Urinary bladder (tissue), 4 donors: ENCODE measurements around the gene RDH14. TPM values are rescaled to one million over a fixed set of nuclear protein-coding genes. Genes with fewer than 3 reads are reported as not detected.

ENCODE experiments used
- DNase-seq: peaks from one replicate; pipeline ENCODE4 v3.0.0-alpha.2; 2015; ENCODE audit errors: extremely low spot score
- H3K27ac ChIP-seq: one replicate; pipeline ENCODE4 v1.5.1; 2013; ENCODE audit warnings: low read depth, mild to moderate bottlenecking, moderate library complexity
- H3K36me3 ChIP-seq: one replicate; pipeline ENCODE4 v1.6.1; 2013; ENCODE audit warnings: mild to moderate bottlenecking, moderate library complexity; ENCODE audit not compliant: insufficient read depth
- H3K4me1 ChIP-seq: one replicate; pipeline ENCODE4 v1.6.1; 2013; ENCODE audit warnings: mild to moderate bottlenecking, moderate library complexity; ENCODE audit not compliant: insufficient read depth
- H3K4me3 ChIP-seq: one replicate; pipeline ENCODE4 v1.5.1; 2013; ENCODE audit warnings: low read depth, low read length
- WGBS: extraction: QIAGEN DNeasy Blood & Tissue Kit; methylation state at CpG from one replicate; pipeline ENCODE4 v1.1.7; 2013; 5-methylcytosine and 5-hydroxymethylcytosine counted together
- polyA plus RNA-seq: library from polyadenylated mRNA; stranded (reverse); fragments of 200-250 nt; gene quantifications from one replicate; pipeline ENCODE4 v1.2.3, GENCODE V29; 2013
- total RNA-seq: library from RNA; depleted of rRNA; stranded (reverse); fragments of >200 nt; gene quantifications from one replicate; pipeline ENCODE4 v1.2.3, GENCODE V29; 2014
- donor health status: healthy with polysubstance abuse.
- donor health status: healthy.

RDH14 gene
- total RNA-seq, result 47.5 TPM
- 33.0 TPM for polyA plus RNA-seq

- Histone ChIP-seq H3K4me3 (peak within 1 kb of the TSS; percentile 72), H3K27ac (peak within 1 kb of the TSS; percentile 97), H3K4me1 (peaks cover 2% of the 10 kb centered on the region), H3K36me3 (no peaks in the 10 kb centered on the region)
- under 1% methylated on average over 81 of the region's 81 CpGs for WGBS
- DNase-seq, result peak; percentile 89
Measured at GRCh38 chr2:18560031-18560796, at the start of gene RDH14. TSS of gene RDH14 (minus strand) at chr2:18560653. CDS start at chr2:18560572, 81 bp downstream.

- H3K4me1 ChIP-seq, result no peaks in the 10 kb centered on the region
Measured at GRCh38 chr2:18610090-18610489, 49.6 kb upstream of the RDH14 start.

GRCh38 chr2:18605115-18605514 is 44.7 kb upstream of the RDH14 start:
- no peaks in the 10 kb centered on the region for H3K36me3 ChIP-seq
- H3K27ac ChIP-seq, result no peak overlapping the region
- no peak for DNase-seq
- H3K4me3 ChIP-seq, result no peak overlapping the region
- H3K4me1 ChIP-seq, result no peaks in the 10 kb centered on the region

More at GRCh38 chr2:18610090-18610489, 49.6 kb upstream of the RDH14 start:
- WGBS, result 45% methylated on average over 1 of the region's 1 CpG
- H3K27ac ChIP-seq, result no peak overlapping the region
- H3K36me3 ChIP-seq, result no peaks in the 10 kb centered on the region
- DNase-seq, result no peak
- H3K4me3 ChIP-seq, result no peak overlapping the region

DNA sequence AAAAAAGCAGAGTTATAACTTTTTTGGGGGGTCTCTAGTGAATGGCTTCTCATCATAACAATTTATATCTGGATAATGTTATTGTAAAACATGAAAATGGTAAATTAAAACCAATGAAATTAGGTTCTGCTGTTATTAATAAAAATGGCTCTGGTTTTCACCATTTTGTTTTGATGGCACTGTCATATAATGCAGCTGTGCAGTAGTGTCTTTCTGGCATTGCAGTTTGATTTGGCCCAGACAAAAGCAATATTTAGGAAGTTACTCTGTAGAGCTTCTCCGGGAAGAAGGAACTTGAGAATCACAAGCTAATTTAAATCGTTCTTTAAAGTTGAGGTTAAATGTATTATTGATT is 44.1 kb upstream of the RDH14 start:
- DNase-seq, result no peak
- no peak overlapping the region for H3K27ac ChIP-seq
- no peaks in the 10 kb centered on the region for H3K4me1 ChIP-seq
- H3K4me3 ChIP-seq, result no peak overlapping the region
- no peaks in the 10 kb centered on the region for H3K36me3 ChIP-seq
- 37% methylated on average over 2 of the region's 2 CpGs for WGBS

- no peaks in the 10 kb centered on the region for H3K36me3 ChIP-seq
- H3K4me3 ChIP-seq, result no peak overlapping the region
- DNase-seq, result no peak
- no peaks in the 10 kb centered on the region for H3K4me1 ChIP-seq
- WGBS, result 83% methylated on average over 3 of the region's 3 CpGs
- H3K27ac ChIP-seq, result no peak overlapping the region
Measured at GRCh38 chr2:18603854-18604530, 43.5 kb upstream of the RDH14 start.

GRCh38 chr2:18602298-18602697 is 41.8 kb upstream of the RDH14 start:
- no peaks in the 10 kb centered on the region for H3K36me3 ChIP-seq
- no peak for DNase-seq
- 93% methylated on average over 2 of the region's 2 CpGs for WGBS
- H3K27ac ChIP-seq, result no peak overlapping the region
- H3K4me1 ChIP-seq, result no peaks in the 10 kb centered on the region
- no peak overlapping the region for H3K4me3 ChIP-seq

DNA sequence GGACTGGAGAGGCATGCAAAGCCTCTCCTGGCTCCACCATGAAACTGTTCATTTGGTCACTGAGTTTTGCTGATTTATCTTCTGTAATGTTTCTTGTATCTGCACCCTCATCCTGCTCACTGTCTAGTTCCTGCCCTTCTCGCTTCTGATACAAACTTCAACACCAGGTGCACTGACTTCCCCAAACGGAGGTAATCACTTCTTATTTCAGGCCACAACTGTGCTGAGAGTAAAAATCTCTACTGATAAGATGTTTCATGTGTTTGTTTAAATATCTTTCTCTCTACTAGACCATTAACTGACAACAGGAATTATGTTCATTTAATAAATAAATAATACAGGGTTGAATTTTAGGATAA is 39.8 kb upstream of the RDH14 start:
- Histone ChIP-seq H3K4me3 (no peak overlapping the region), H3K27ac (no peak overlapping the region), H3K36me3 (no peaks in the 10 kb centered on the region), H3K4me1 (no peaks in the 10 kb centered on the region)
- DNase-seq, result no peak
- 46% methylated on average over 2 of the region's 2 CpGs for WGBS

DNA sequence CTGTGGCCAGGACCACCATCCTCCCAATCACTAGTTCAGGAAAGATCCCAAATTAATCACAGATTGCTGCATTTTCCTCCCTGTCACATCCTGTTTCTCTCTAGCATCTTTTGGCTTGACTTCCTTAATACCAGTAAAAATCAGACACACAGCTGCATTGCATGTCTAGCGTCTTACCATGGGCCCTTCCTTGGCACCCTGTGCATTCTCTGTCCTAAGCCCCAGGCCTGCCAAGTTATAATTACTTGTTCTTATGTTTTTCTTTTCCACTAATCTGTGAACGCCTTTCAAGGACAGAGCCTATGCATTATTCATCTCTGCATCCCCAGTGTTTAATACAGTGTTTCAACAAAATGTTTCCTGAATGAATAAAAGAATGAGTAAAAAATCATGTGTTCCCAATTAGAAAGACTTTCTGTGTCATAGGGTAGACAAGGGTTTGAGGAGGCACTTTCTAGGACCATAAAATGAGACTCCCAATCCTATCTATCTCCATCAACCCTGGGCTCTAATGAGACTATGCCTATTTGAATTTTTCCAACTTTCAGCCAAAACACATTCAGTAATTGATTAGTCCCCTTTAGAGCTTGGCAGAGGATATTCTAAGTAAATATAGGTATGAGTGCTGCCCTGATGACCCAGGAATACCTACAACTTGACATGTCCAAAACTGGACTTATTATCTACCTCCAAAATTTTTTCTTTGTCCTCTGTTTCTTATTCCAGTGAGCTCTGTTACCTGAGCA is 39.2 kb upstream of the RDH14 start:
- WGBS, result 40% methylated on average over 2 of the region's 2 CpGs
- Histone ChIP-seq H3K4me3 (no peak overlapping the region), H3K27ac (no peak overlapping the region), H3K36me3 (no peaks in the 10 kb centered on the region), H3K4me1 (no peaks in the 10 kb centered on the region)
- DNase-seq, result no peak

- 59% methylated on average over 6 of the region's 6 CpGs for WGBS
- Histone ChIP-seq H3K4me1 (no peaks in the 10 kb centered on the region), H3K27ac (no peak overlapping the region), H3K36me3 (no peaks in the 10 kb centered on the region), H3K4me3 (no peak overlapping the region)
- DNase-seq, result no peak
Measured at GRCh38 chr2:18598848-18599484, 38.5 kb upstream of the RDH14 start.

DNA sequence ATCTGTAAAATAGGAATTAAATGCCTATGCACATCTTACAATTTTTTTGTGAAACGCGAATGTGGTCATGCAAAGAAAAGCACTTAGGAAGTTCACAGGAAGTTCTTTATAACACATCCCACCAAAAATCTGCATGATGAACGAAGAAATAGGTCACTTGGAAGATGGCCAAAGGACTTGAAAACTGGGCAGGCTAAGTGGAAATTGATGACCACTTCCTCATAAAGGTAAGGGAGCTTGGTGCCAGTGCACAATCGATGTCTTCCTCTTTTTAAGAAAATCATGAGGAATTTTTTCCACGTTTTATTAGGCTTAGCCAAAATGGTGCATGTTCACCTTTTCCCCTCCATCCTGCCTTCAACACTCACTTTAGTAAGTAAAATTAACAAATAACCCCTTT is 37.2 kb upstream of the RDH14 start:
- no peaks in the 10 kb centered on the region for H3K4me1 ChIP-seq
- DNase-seq, result no peak
- H3K36me3 ChIP-seq, result no peaks in the 10 kb centered on the region
- no peak overlapping the region for H3K4me3 ChIP-seq
- 79% methylated on average over 5 of the region's 5 CpGs for WGBS
- H3K27ac ChIP-seq, result no peak overlapping the region

DNA sequence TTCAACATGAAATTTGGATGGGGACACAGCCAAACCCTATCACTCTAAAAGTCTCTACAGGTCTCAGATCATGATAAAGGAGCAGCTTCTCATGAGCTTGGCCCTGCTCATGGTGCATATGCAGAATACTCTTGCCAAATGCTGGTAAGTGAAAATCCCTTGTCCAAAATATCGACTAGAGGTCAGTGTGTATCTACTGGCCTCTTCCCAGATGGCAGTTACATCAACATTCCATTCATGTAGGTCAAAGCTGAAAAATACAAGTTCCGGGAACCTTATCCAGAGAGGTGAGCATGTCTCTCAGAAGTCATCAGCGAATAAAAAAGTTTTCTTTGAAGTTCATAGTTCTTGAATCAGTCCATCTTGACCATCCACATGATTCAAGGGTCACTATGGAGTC is 36.5 kb upstream of the RDH14 start:
- 83% methylated on average over 3 of the region's 3 CpGs for WGBS

GRCh38 chr2:18593496-18593895 is 33.0 kb upstream of the RDH14 start:
- H3K4me1 ChIP-seq, result no peaks in the 10 kb centered on the region
- 41% methylated on average over 1 of the region's 1 CpG for WGBS
- DNase-seq, result no peak

More for the DNA sequence above, 36.5 kb upstream of the RDH14 start:
- no peaks in the 10 kb centered on the region for H3K36me3 ChIP-seq
- H3K4me3 ChIP-seq, result no peak overlapping the region
- DNase-seq, result no peak
- no peaks in the 10 kb centered on the region for H3K4me1 ChIP-seq
- no peak overlapping the region for H3K27ac ChIP-seq

GRCh38 chr2:18592372-18592771 is 31.9 kb upstream of the RDH14 start:
- Histone ChIP-seq H3K4me3 (no peak overlapping the region), H3K27ac (no peak overlapping the region), H3K36me3 (no peaks in the 10 kb centered on the region), H3K4me1 (no peaks in the 10 kb centered on the region)
- 92% methylated on average over 2 of the region's 2 CpGs for WGBS
- no peak for DNase-seq

More at GRCh38 chr2:18593496-18593895, 33.0 kb upstream of the RDH14 start:
- H3K27ac ChIP-seq, result no peak overlapping the region
- H3K36me3 ChIP-seq, result no peaks in the 10 kb centered on the region
- no peak overlapping the region for H3K4me3 ChIP-seq
